IPS-20b (cell line): ENCODE data around the gene FRMD4A.
"Not testable (repeated sequence)": the region's sequence is repeated elsewhere in the genome, so short reads cannot be mapped to it uniquely, and the experiment has no call there.

Experiments used
- H3K27ac ChIP-seq: one replicate; pipeline ENCODE4 v1.5.1; 2013; ENCODE audit warnings: low read length
- H3K27me3 ChIP-seq: 2 replicates; pipeline ENCODE4 v1.6.1; 2013; ENCODE audit warnings: mild to moderate bottlenecking, low read length, inconsistent platforms; ENCODE audit not compliant: insufficient read depth
- H3K36me3 ChIP-seq: 2 replicates; pipeline ENCODE4 v1.6.1; 2013; ENCODE audit warnings: low read depth, mild to moderate bottlenecking, inconsistent platforms, low read length, moderate library complexity; ENCODE audit not compliant: insufficient read depth
- H3K4me1 ChIP-seq: 2 replicates; pipeline ENCODE4 v1.6.1; 2013; ENCODE audit warnings: mild to moderate bottlenecking, control low read depth, inconsistent platforms, low read length, moderate library complexity; ENCODE audit not compliant: insufficient read depth
- H3K4me3 ChIP-seq: 2 replicates; pipeline ENCODE4 v1.5.1; 2013; ENCODE audit warnings: mild to moderate bottlenecking, low read length, inconsistent platforms
- H3K9ac ChIP-seq: 2 replicates; pipeline ENCODE4 v1.6.1; 2013; ENCODE audit warnings: low read depth, mild to moderate bottlenecking, inconsistent platforms, low read length, moderate library complexity
- H3K9me3 ChIP-seq: 2 replicates; pipeline ENCODE4 v1.6.1; 2013; ENCODE audit warnings: mild to moderate bottlenecking, low read depth, low read length, inconsistent platforms; ENCODE audit not compliant: insufficient read depth

Gene FRMD4A

DNA sequence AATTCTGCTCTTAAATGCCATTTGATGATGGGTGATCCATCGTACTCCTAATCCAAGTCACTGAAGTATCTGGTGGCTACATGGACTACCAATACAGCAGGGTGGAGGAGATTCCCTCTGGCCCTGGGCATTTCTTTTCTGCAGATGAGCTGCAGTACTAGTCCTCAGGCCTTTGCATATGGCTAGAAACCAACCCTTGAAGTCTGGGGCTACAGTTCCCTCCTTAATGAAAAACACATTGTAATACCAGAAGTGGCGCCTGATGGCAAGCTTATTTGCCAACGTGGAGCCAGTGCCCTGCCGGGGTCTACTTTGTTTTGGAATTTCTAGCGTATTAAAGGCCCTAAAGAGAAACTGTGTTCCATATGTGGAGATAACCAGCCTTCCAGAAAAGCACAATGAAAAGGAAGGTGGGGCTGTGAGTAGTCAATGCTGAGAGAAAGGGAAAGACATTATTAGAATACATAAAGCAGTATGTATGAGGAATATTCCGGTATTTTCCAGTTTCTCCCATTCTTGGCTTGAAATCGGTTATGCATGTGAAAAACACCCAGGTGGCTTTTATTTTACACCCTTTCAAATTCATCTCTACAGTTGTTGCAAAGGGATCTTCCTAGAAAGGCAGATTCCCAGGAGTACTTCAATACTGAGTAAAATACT is 375.2 kb downstream of the FRMD4A start:
- no peak overlapping the region for H3K27ac ChIP-seq
- no peaks in the 10 kb centered on the region for H3K27me3 ChIP-seq
- H3K4me1 ChIP-seq = peaks cover 12% of the 10 kb centered on the region
- H3K4me3 ChIP-seq = no peak overlapping the region
- no peaks in the 10 kb centered on the region for H3K36me3 ChIP-seq
- H3K9ac ChIP-seq = no peak overlapping the region
- H3K9me3 ChIP-seq = no peaks in the 10 kb centered on the region

DNA sequence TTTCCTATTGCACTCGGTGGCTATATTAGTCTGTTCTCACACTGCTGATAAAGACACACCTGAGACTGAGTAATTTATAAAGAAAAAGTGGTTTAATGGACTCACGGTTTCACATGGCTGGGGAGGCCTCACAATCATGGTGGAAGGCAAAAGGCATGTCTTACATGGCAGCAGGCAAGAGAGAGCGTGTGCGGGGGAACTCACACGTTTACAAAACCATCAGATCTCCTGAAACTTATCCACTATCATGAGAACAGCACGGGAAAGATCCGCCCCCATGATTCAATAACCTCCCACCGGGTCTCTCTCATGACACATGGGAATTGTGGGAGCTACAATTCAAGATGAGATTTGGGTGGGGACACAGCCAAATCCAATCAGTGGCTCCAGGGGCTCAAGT is 376.5 kb downstream of the FRMD4A start:
- H3K9me3 ChIP-seq, H3K4me3 ChIP-seq, H3K4me1 ChIP-seq, H3K27me3 ChIP-seq, H3K36me3 ChIP-seq, H3K27ac ChIP-seq, H3K9ac ChIP-seq: not testable (repeated sequence)

- Histone ChIP-seq H3K9ac (no peak overlapping the region), H3K36me3 (no peaks in the 10 kb centered on the region), H3K27me3 (no peaks in the 10 kb centered on the region), H3K9me3 (no peaks in the 10 kb centered on the region), H3K4me1 (peaks cover 8% of the 10 kb centered on the region; the same call in 1 of the 2 replicates), H3K27ac (no peak overlapping the region), H3K4me3 (no peak overlapping the region)
Observed at GRCh38 chr10:13953371-13953770, 377.4 kb downstream of the FRMD4A start.

GRCh38 chr10:13950543-13950939 is 380.2 kb downstream of the FRMD4A start:
- Histone ChIP-seq H3K9me3 (no peaks in the 10 kb centered on the region), H3K4me1 (peaks cover 8% of the 10 kb centered on the region), H3K27me3 (no peaks in the 10 kb centered on the region), H3K9ac (no peak overlapping the region), H3K4me3 (no peak overlapping the region), H3K27ac (no peak overlapping the region), H3K36me3 (no peaks in the 10 kb centered on the region)

- Histone ChIP-seq H3K4me1 (peaks cover 6% of the 10 kb centered on the region), H3K4me3 (no peak overlapping the region), H3K9ac (no peak overlapping the region), H3K36me3 (no peaks in the 10 kb centered on the region), H3K27ac (no peak overlapping the region), H3K9me3 (no peaks in the 10 kb centered on the region), H3K27me3 (no peaks in the 10 kb centered on the region)
Observed at GRCh38 chr10:13949844-13950542, 380.7 kb downstream of the FRMD4A start.

- no peak overlapping the region for H3K4me3 ChIP-seq
- no peaks in the 10 kb centered on the region for H3K9me3 ChIP-seq
- H3K27ac ChIP-seq = no peak overlapping the region
- H3K4me1 ChIP-seq = peaks cover 6% of the 10 kb centered on the region
- no peaks in the 10 kb centered on the region for H3K36me3 ChIP-seq
- H3K27me3 ChIP-seq = no peaks in the 10 kb centered on the region
- no peak overlapping the region for H3K9ac ChIP-seq
Observed at GRCh38 chr10:13946209-13946460, 384.6 kb downstream of the FRMD4A start.

- Histone ChIP-seq H3K27me3 (no peaks in the 10 kb centered on the region), H3K4me1 (peaks cover 6% of the 10 kb centered on the region), H3K4me3 (no peak overlapping the region), H3K27ac (no peak overlapping the region), H3K9ac (no peak overlapping the region), H3K9me3 (no peaks in the 10 kb centered on the region), H3K36me3 (no peaks in the 10 kb centered on the region)
Observed at GRCh38 chr10:13945390-13946208, 385.1 kb downstream of the FRMD4A start.

DNA sequence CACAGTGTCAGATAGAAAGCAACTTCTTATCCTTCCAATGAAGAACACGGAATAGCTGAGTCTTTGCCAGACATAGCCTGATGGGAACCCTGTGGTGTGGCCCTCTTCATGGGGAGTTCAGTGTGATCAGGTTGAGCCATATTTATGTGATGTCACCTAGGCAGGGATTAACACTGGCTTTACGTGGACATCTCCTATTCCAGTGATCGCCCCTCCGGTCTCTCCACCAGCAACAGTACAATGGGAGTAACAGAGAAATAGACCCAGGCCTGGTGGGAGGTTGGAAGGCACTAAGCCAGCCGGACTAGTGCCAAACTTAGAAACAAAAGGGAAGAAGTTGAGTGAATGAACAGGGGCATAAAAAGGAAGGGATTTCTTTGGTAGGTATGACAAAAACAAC is 385.9 kb downstream of the FRMD4A start:
- Histone ChIP-seq H3K4me1 (peaks cover 6% of the 10 kb centered on the region), H3K27ac (no peak overlapping the region), H3K9ac (no peak overlapping the region), H3K4me3 (no peak overlapping the region), H3K36me3 (no peaks in the 10 kb centered on the region), H3K27me3 (no peaks in the 10 kb centered on the region), H3K9me3 (no peaks in the 10 kb centered on the region)

DNA sequence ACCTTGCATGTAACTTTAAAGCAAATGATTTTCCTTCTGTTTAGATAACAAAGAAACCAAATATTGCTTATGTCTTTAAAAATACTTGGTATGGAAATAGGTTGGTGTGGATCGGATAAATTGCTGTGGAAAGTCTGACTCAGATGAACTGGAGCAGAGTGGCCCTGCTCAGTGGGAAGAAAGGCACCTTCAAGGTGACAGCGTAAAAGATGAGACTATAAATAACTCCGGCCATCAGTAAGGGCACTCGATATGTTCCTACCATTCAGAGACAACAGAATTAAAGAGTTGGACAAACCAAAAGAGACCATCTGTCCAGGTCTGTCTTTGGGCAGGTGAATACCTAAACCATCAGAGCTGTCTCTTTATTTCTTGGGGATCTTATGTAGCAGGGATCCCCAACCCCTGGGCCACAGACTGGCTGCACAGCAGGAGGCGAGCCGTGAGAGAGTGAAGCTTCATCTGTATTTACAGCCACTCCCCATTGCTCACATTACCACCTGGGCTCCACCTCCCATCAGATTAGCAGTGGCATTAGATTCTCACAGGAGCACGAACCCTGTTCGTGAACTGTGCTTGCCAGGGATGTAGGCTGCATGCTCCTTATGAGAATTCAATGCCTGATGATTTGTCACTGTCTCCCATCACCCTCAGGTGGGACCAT is 386.9 kb downstream of the FRMD4A start:
- no peak overlapping the region for H3K4me3 ChIP-seq
- no peak overlapping the region for H3K27ac ChIP-seq
- H3K36me3 ChIP-seq = no peaks in the 10 kb centered on the region
- H3K27me3 ChIP-seq = no peaks in the 10 kb centered on the region
- H3K9ac ChIP-seq = no peak overlapping the region
- H3K9me3 ChIP-seq = no peaks in the 10 kb centered on the region
- peaks cover 6% of the 10 kb centered on the region for H3K4me1 ChIP-seq

DNA sequence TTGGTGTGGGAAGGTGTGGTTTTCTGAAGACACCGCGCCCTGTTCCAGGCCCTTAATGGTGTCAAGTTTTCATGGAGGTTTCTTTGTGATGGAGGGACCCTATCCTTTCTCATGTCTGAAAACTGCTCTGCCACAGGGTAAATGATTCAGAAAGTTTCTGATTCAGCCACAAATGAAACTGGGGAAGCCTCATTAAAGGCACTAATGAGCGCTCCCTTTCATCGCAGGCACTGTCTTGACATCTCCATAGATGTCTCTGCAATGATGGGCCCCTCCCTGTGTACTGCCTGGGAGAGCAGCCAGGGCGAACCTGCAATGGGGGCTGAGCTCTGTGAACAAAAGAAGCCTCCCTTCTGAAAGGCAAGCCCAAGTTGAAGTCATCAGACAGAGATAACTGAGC is 388.7 kb downstream of the FRMD4A start:
- Histone ChIP-seq H3K9me3 (no peaks in the 10 kb centered on the region), H3K4me3 (no peak overlapping the region), H3K27me3 (no peaks in the 10 kb centered on the region)

DNA sequence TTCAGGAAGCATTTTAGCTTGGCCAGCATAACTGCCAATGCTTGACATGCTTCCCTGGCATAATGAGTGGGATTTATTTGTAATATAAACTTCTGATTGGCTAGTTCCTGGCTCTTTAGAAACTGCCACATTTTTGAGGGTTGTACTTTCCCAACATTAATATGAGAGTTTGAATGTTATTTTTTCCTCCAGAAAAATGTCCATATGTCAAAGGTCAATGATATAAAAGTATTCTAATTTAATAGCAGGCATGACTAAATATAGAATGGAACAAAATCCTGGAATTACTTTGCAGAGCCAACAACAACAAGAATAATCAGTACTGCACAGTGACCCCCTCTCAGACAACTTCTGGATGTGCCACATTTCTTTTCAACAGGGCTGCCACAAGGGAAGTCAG is 391.3 kb downstream of the FRMD4A start:
- Histone ChIP-seq H3K4me1 (no peaks in the 10 kb centered on the region), H3K27ac (no peak overlapping the region), H3K9me3 (peaks cover 5% of the 10 kb centered on the region; the same call in 1 of the 2 replicates), H3K9ac (no peak overlapping the region), H3K27me3 (no peaks in the 10 kb centered on the region), H3K4me3 (no peak overlapping the region), H3K36me3 (no peaks in the 10 kb centered on the region)

More for the DNA sequence above, 388.7 kb downstream of the FRMD4A start:
- Histone ChIP-seq H3K36me3 (no peaks in the 10 kb centered on the region), H3K27ac (no peak overlapping the region), H3K4me1 (peaks cover 6% of the 10 kb centered on the region), H3K9ac (no peak overlapping the region)
